Fibroblast of mammary gland (primary cell): ENCODE results near the gene EML2.
A peak's percentile ranks its signal among the peaks of the same experiment; 100 is the strongest.
"Not testable (repeated sequence)": the region's sequence is repeated elsewhere in the genome, so short reads cannot be mapped to it uniquely, and the experiment has no call there.

Experiments used
- DNase-seq: peaks from one replicate; pipeline ENCODE4 v3.0.0-alpha.2; 2010; ENCODE audit warnings: low read depth
- H3K4me3 ChIP-seq: 2 replicates; pipeline ENCODE4 v1.5.1; 2011; ENCODE audit warnings: low read depth, mild to moderate bottlenecking, low read length, moderate library complexity; ENCODE audit not compliant: control insufficient read depth
- TF ChIP-seq, protein P1 (sequence below): conservative IDR thresholded peaks from 2 replicates; pipeline ENCODE4 v1.5.1; 2011; ENCODE audit warnings: low read depth, low read length, inconsistent platforms; ENCODE audit not compliant: control insufficient read depth, insufficient read depth

Gene EML2

DNA sequence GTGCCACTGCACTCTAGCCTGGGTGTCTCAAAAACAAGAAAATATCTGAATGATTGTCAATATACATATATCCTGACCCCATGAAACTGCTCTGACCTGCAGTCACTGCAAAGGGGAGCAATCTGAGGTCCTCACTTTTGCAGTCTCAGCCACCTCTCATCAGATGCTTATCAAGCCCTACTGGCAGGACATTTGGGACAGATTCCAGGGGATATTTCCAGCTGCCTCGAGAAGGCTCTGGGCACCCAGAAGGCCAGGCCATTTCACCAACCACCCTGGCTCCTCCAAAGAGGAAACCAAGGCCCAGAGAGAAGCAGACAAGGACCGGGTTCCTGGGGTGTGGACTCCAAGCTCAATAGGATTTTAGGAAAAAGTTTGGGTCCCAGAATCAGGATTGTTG, 2.3 kb downstream of the EML2 start:
- TF ChIP-seq, protein P1, sequence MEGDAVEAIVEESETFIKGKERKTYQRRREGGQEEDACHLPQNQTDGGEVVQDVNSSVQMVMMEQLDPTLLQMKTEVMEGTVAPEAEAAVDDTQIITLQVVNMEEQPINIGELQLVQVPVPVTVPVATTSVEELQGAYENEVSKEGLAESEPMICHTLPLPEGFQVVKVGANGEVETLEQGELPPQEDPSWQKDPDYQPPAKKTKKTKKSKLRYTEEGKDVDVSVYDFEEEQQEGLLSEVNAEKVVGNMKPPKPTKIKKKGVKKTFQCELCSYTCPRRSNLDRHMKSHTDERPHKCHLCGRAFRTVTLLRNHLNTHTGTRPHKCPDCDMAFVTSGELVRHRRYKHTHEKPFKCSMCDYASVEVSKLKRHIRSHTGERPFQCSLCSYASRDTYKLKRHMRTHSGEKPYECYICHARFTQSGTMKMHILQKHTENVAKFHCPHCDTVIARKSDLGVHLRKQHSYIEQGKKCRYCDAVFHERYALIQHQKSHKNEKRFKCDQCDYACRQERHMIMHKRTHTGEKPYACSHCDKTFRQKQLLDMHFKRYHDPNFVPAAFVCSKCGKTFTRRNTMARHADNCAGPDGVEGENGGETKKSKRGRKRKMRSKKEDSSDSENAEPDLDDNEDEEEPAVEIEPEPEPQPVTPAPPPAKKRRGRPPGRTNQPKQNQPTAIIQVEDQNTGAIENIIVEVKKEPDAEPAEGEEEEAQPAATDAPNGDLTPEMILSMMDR, result no peak
- no peak overlapping the region for H3K4me3 ChIP-seq
- DNase-seq, result no peak

DNA sequence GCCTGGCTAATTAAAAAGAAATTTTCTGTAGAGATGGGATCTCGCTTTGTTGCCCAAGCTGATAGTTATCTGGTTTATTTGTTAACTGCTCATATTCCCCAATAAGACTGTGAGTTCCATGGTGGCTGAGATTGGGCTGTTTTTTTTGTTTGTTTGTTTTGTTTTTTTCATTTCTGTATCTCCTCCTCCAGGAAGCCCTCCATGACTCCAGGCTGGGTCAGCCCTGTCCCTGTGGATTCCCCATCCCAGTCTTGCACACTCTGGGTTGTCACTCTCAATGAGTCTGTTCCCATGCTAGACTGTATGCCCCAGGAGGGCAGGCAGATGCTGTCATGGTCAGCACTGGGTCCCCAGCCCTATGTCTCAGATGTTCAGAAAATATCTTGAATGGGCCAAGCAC, 2.9 kb downstream of the EML2 start:
- H3K4me3 ChIP-seq, result no peak overlapping the region
- TF ChIP-seq, protein P1, result no peak

GRCh38 chr19:45632468-45633196, 6.6 kb downstream of the EML2 start:
- H3K4me3 ChIP-seq, result no peak overlapping the region
- TF ChIP-seq, protein P1, result no peak
- DNase-seq, result peak; percentile 84

More for the DNA sequence above, 2.9 kb downstream of the EML2 start:
- DNase-seq, result no peak

DNA sequence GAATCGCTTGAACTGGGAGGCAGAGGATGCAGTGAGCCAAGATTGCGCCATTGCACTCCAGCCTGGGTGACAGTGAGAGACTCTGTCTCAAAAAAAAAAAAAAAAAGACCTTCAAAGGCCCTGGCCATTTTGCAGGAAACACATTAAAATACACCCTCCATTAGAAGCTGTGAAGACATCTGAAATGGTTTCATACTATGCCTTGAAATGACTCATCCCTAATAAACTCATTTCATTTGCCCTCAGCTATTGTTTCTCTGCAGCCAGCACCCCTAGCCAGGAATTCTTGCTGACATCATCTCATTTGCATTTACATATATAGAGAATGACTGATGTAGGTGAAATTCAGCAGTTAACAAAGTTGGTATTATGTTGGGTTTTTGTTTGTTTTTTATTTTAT, 8.7 kb downstream of the EML2 start:
- TF ChIP-seq, protein P1, result no peak
- DNase-seq, result peak; percentile 91
- no peak overlapping the region for H3K4me3 ChIP-seq

DNA sequence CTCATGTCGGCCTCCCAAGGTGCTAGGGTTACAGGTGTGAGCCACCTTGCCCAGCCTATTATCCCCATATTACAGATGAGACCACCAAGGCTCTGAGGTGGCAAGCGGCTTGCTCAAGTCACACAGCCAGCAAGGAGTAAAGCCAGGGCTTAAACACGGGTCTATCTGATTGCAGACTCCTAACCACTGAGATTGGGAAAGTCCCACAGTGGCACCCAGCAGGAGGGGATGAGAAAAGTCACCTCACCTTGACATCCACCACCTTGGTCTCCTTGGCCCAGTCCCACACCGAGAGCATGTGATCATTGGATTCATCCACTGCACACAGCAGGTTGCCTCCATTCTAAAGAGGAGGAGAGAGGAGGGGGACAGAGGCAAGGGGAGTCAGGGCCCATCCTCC, 9.5 kb downstream of the EML2 start:
- TF ChIP-seq, protein P1, result no peak
- no peak overlapping the region for H3K4me3 ChIP-seq
- no peak for DNase-seq

- H3K4me3 ChIP-seq, DNase-seq: not testable (repeated sequence)
These were observed 11.0 kb downstream of the EML2 start for GRCh38 chr19:45628219-45628618.

- TF ChIP-seq, protein P1, result no peak
- H3K4me3 ChIP-seq, result no peak overlapping the region
- no peak for DNase-seq
These were observed 15.2 kb downstream of the EML2 start for GRCh38 chr19:45623984-45624383.
